Measurements from ENCODE around the gene DCAF17. TPM values are rescaled to one million over a fixed set of nuclear protein-coding genes. Genes with fewer than 3 reads are reported as not detected.

The DCAF17 gene
- total and polyA plus RNA-seq, 2 of the 13 experiments (the other 11 are each of a cell fraction or from before 2014, with no cell fraction given), result 13.7 to 30.0 TPM

DNA sequence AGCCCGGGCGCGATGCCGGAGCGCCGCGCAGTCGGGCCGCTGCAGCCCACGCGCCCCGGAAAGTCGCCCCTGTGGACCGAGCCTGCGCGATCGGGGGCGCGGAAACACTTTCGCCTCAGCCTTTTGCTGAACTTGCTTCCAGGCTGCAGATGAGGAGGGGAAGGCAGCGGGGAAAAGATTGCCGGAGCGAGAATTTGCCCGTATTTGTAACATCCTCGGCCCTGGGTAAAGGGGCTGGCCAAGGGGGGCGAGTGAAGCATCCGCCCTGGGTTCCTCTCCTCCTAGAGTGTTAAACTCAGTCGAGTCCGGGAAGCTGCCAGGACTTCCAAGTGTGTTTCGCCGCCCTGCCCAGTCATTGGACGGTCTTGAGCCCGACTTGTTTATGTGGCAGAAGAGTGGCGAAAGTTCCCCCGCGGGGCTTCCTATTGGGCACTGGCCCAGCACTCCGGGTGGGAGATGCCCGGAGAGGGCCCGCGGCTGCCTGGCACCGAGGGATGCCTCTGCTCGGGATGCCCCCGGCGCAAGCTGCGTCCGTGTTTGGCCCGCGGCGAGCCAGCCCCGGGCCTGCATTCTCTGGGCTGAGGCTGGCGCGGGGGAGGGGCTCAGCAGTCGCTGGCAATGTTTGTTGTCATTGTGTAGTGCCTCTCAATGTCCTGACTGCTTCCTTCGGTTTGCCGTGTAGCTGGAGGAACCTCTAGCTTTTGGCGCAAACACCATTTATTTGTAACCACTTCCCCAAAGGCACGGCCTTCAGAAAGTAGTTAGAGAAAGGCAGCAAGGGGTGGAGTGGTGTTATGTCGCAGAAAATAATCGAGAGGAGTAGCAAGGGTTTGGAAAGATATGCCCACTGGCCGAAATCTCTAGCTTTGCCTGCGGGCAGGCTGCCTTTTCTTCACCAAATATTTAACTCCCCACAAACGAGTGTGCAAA lies 89.3 kb downstream of the DCAF17 start (continued):
- TF ChIP-seq, protein P1, sequence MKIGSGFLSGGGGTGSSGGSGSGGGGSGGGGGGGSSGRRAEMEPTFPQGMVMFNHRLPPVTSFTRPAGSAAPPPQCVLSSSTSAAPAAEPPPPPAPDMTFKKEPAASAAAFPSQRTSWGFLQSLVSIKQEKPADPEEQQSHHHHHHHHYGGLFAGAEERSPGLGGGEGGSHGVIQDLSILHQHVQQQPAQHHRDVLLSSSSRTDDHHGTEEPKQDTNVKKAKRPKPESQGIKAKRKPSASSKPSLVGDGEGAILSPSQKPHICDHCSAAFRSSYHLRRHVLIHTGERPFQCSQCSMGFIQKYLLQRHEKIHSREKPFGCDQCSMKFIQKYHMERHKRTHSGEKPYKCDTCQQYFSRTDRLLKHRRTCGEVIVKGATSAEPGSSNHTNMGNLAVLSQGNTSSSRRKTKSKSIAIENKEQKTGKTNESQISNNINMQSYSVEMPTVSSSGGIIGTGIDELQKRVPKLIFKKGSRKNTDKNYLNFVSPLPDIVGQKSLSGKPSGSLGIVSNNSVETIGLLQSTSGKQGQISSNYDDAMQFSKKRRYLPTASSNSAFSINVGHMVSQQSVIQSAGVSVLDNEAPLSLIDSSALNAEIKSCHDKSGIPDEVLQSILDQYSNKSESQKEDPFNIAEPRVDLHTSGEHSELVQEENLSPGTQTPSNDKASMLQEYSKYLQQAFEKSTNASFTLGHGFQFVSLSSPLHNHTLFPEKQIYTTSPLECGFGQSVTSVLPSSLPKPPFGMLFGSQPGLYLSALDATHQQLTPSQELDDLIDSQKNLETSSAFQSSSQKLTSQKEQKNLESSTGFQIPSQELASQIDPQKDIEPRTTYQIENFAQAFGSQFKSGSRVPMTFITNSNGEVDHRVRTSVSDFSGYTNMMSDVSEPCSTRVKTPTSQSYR (CRISPR knock-in tag; IDR thresholded peaks at IDR 0.05; ENCODE audit: borderline replicate concordance), result peak; percentile 85; the same call in 1 of the 2 replicates
- peak; percentile 54; the same call in 1 of the 2 replicates for TF ChIP-seq GLI4 (CRISPR knock-in tag; IDR thresholded peaks at IDR 0.05; ENCODE audit: borderline replicate concordance)
- TF ChIP-seq, protein P2, sequence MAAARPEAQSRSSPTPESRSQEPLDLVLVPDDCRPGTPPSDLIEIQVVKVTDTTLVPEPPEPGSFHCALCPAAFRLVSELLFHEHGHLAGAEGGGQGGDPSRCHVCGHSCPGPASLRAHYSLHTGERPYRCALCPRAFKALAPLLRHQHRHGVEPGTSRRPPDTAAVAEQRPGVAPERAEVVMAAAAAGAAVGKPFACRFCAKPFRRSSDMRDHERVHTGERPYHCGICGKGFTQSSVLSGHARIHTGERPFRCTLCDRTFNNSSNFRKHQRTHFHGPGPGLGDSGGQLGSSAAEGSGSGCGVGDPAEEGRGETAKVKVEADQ (CRISPR knock-in tag; IDR thresholded peaks at IDR 0.05; ENCODE audit: borderline replicate concordance), result no peak
- TF ChIP-seq GABPB1 (CRISPR knock-in tag; IDR thresholded peaks at IDR 0.05), result peak; percentile 24; the same call in 1 of the 2 replicates
- no peak for TF ChIP-seq ZNF335 (CRISPR knock-in tag; IDR thresholded peaks at IDR 0.05)
- no peak for TF ChIP-seq PRDM10 (CRISPR knock-in tag; IDR thresholded peaks at IDR 0.05; ENCODE audit: low read depth)
- TF ChIP-seq ZFY (CRISPR knock-in tag; IDR thresholded peaks at IDR 0.05), result peak; percentile 43; the same call in 1 of the 2 replicates
- no peak for TF ChIP-seq ZNF556 (CRISPR knock-in tag; IDR thresholded peaks at IDR 0.05; ENCODE audit: borderline replicate concordance)
- TF ChIP-seq, protein P3, sequence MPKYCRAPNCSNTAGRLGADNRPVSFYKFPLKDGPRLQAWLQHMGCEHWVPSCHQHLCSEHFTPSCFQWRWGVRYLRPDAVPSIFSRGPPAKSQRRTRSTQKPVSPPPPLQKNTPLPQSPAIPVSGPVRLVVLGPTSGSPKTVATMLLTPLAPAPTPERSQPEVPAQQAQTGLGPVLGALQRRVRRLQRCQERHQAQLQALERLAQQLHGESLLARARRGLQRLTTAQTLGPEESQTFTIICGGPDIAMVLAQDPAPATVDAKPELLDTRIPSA (CRISPR knock-in tag; IDR thresholded peaks at IDR 0.05; ENCODE audit: borderline replicate concordance), result peak; percentile 75; the same call in 1 of the 2 replicates
- TF ChIP-seq ZNF883 (CRISPR knock-in tag; IDR thresholded peaks at IDR 0.05; ENCODE audit: not compliant biosample characterization), result peak; percentile 67
- TF ChIP-seq SPEN (CRISPR knock-in tag; IDR thresholded peaks at IDR 0.05; ENCODE audit: low read depth), result no peak
- 0 out of 2 replicates have a peak, but pooled peaks have one; percentile 36 for TF ChIP-seq KAT7 (CRISPR knock-in tag; IDR thresholded peaks at IDR 0.05; ENCODE audit: borderline replicate concordance)
- TF ChIP-seq GRHL1 (CRISPR knock-in tag; conservative IDR thresholded peaks at IDR 0.05), result no peak
- TF ChIP-seq TAF15 (IDR thresholded peaks at IDR 0.05; ENCODE audit: low read depth, low read length, poor library complexity, severe bottlenecking), result no peak
